Neural cell (in vitro differentiated cells): ENCODE data around the gene DNER.

Source experiments
- POLR2AphosphoS5 ChIP-seq: IDR thresholded peaks from 2 replicates; pipeline ENCODE4 v1.6.1; 2012
- REST ChIP-seq: IDR thresholded peaks from 2 replicates; pipeline ENCODE4 v1.6.1; 2012; ENCODE audit warnings: borderline replicate concordance
- SMC3 ChIP-seq: fragments of 450-650 bp; conservative IDR thresholded peaks from 2 replicates; pipeline ENCODE4 v1.6.1; 2014; ENCODE audit warnings: antibody characterized with exemption, mild to moderate bottlenecking, moderate library complexity; ENCODE audit not compliant: poor library complexity
- TAF1 ChIP-seq: IDR thresholded peaks from 2 replicates; pipeline ENCODE4 v1.6.1; 2012; ENCODE audit warnings: low read depth
- TF ChIP-seq, protein P1 (sequence below): fragments of 450-650 bp; IDR thresholded peaks from 2 replicates; pipeline ENCODE4 v1.5.1; 2014; ENCODE audit warnings: antibody characterized with exemption, mild to moderate bottlenecking, moderate library complexity; ENCODE audit not compliant: poor library complexity, severe bottlenecking

- no peak for TF ChIP-seq TAF1
- no peak for TF ChIP-seq REST
- TF ChIP-seq, protein P1, sequence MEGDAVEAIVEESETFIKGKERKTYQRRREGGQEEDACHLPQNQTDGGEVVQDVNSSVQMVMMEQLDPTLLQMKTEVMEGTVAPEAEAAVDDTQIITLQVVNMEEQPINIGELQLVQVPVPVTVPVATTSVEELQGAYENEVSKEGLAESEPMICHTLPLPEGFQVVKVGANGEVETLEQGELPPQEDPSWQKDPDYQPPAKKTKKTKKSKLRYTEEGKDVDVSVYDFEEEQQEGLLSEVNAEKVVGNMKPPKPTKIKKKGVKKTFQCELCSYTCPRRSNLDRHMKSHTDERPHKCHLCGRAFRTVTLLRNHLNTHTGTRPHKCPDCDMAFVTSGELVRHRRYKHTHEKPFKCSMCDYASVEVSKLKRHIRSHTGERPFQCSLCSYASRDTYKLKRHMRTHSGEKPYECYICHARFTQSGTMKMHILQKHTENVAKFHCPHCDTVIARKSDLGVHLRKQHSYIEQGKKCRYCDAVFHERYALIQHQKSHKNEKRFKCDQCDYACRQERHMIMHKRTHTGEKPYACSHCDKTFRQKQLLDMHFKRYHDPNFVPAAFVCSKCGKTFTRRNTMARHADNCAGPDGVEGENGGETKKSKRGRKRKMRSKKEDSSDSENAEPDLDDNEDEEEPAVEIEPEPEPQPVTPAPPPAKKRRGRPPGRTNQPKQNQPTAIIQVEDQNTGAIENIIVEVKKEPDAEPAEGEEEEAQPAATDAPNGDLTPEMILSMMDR: no peak
- TF ChIP-seq SMC3: no peak
- no peak for TF ChIP-seq POLR2AphosphoS5
These were observed 47.3 kb upstream of the DNER start for GRCh38 chr2:229761663-229762062.
